Liver (tissue), 9 donors: ENCODE measurements around the gene SCN1B. TPM values are rescaled to one million over a fixed set of nuclear protein-coding genes. Genes with fewer than 3 reads are reported as not detected.

Experiments
- DNase-seq: peaks from one replicate; pipeline ENCODE4 v3.0.0-alpha.2; 2017; ENCODE audit warnings: low spot score
- H3K27ac ChIP-seq, 2 donors: one replicate each; pipeline ENCODE4 v1.7.0; 2013; ENCODE audit warnings: inconsistent platforms in 2 of 2, low read length in 2 of 2, control low read depth in 1 of 2, low read depth in 1 of 2, mild to moderate bottlenecking in 1 of 2
- H3K27me3 ChIP-seq, 4 donors: one replicate each; pipeline versions ENCODE4 v1.6.1 to v1.7.0; 2013; ENCODE audit warnings: low read length in 3 of 4, inconsistent platforms in 1 of 4, mild to moderate bottlenecking in 1 of 4, moderate library complexity in 1 of 4; ENCODE audit not compliant: control insufficient read depth in 4 of 4, insufficient read depth in 4 of 4
- H3K36me3 ChIP-seq, 4 donors: one replicate each; pipeline versions ENCODE4 v1.6.1 to v1.7.0; 2013; ENCODE audit warnings: low read length in 3 of 4, mild to moderate bottlenecking in 3 of 4, low read depth in 1 of 4, moderate library complexity in 1 of 4; ENCODE audit not compliant: control insufficient read depth in 4 of 4, insufficient read depth in 3 of 4
- H3K4me1 ChIP-seq, 4 donors: one replicate each; pipeline versions ENCODE4 v1.6.1 to v1.7.0; 2013; ENCODE audit warnings: low read length in 3 of 4, mild to moderate bottlenecking in 3 of 4, moderate library complexity in 1 of 4; ENCODE audit not compliant: control insufficient read depth in 4 of 4, insufficient read depth in 4 of 4
- H3K4me3 ChIP-seq, 3 donors: one replicate each; pipeline versions ENCODE4 v1.6.1 to v1.7.0; 2013; ENCODE audit warnings: low read length in 3 of 3, control low read depth in 1 of 3, low read depth in 1 of 3, mild to moderate bottlenecking in 1 of 3
- H3K9ac ChIP-seq, 2 donors: one replicate each; pipeline ENCODE4 v1.7.0; 2013; ENCODE audit warnings: low read length in 2 of 2, mild to moderate bottlenecking in 2 of 2, moderate library complexity in 2 of 2, control low read depth in 1 of 2, low read depth in 1 of 2
- H3K9me3 ChIP-seq, 4 donors: one replicate each; pipeline versions ENCODE4 v1.6.1 to v1.7.0; 2013; ENCODE audit warnings: low read length in 3 of 4; ENCODE audit not compliant: control insufficient read depth in 4 of 4
- FOXA1 ChIP-seq: IDR thresholded peaks from 2 replicates; pipeline ENCODE4 v1.6.1; 2016; ENCODE audit warnings: antibody characterized with exemption
- GABPA ChIP-seq, 2 donors: IDR thresholded peaks in 1 of 2; conservative IDR thresholded peaks in 1 of 2; 2 replicates each; pipeline ENCODE4 v1.6.1; 2016; ENCODE audit warnings: antibody characterized with exemption in 2 of 2, mild to moderate bottlenecking in 1 of 2, moderate library complexity in 1 of 2
- TAF1 ChIP-seq: conservative IDR thresholded peaks from 2 replicates; pipeline ENCODE4 v1.6.1; 2016; ENCODE audit warnings: antibody characterized with exemption, mild to moderate bottlenecking
- WGBS: extraction: QIAGEN DNeasy Blood & Tissue Kit; methylation state at CpG from one replicate; pipeline ENCODE4 v1.1.7; 2013; 5-methylcytosine and 5-hydroxymethylcytosine counted together
- polyA plus RNA-seq, 2 donors: library from polyadenylated mRNA; stranded (reverse) in 1 of 2; unstranded in 1 of 2; fragments of 200-250 nt in 1 of 2; fragments of >200 nt in 1 of 2; fragmentation: Nextera tagmentation in 1 of 2; extraction: Ambion mirVana in 1 of 2; gene quantifications; one replicate each; pipeline versions ENCODE4 v1.2.1 to v1.2.3, GENCODE V29; 2013 to 2015
- total RNA-seq, 2 donors: library from RNA; depleted of rRNA; stranded (reverse); fragments of >200 nt; gene quantifications; one replicate each; pipeline ENCODE4 v1.2.3, GENCODE V29; 2014
- TF ChIP-seq, protein P1 (sequence below): fragments of 150-350 bp; IDR thresholded peaks from 2 replicates; pipeline ENCODE4 v1.5.1; 2017; ENCODE audit warnings: improper control_type of control experiment, low read depth, low read length; ENCODE audit not compliant: missing input control
- TF ChIP-seq, protein P2 (sequence below): IDR thresholded peaks from 2 replicates; pipeline ENCODE4 v1.6.1; 2016; ENCODE audit warnings: antibody characterized with exemption
- TF ChIP-seq, protein P3 (sequence below): IDR thresholded peaks from 2 replicates; pipeline ENCODE4 v1.6.1; 2016; ENCODE audit warnings: antibody characterized with exemption, mild to moderate bottlenecking
- TF ChIP-seq, protein P4 (sequence below): IDR thresholded peaks from 2 replicates; pipeline ENCODE4 v1.6.1; 2016; ENCODE audit warnings: antibody characterized with exemption
- TF ChIP-seq, protein P5 (sequence below): IDR thresholded peaks from 2 replicates; pipeline ENCODE4 v1.6.1; 2016; ENCODE audit warnings: antibody characterized with exemption
- donor health status: healthy.
- donor health status: healthy.
- donor health status: healthy.
- donor health status: healthy.
- donor health status: healthy.

SCN1B gene
- total and polyA plus RNA-seq, 4 donors: 1.6 to 5.8 (median 3.4) TPM

DNA sequence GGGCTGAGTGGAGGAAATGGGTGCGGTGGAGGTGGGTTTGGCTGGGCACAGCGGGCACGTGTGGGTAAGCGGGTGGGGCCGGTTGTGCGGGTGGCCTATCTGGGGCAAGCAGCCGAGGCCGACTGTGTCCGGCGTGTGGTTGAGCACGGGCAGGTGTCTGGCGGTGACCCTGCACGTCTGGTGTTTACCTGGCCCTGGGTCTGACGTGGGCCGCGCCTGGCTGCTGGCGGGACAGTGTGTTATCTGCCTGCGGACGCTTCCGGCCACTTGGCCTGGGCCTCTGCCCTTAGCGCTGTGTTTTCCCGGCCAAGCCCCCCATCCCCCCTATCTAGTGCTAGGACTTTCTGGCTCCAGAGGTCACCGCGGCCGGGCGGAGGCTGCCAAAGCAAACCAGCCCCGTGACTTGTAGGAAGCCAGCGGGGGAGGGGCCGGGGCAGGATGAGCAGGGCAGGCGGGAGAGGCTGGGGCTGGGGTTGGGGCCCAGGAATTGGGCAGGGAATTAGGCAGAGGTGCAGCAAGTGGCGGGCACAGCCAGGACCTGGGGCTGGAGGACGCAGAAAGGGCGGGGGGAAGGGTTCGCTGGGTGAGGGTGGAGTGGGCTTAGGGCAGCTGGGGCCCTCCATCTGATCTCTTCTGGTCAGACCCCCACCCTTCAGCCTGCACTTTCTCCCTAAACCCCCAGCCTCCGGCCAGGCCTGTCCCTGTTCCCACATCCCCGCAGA lies 10.7 kb downstream of the SCN1B start (continued):
- TF ChIP-seq, protein P1, sequence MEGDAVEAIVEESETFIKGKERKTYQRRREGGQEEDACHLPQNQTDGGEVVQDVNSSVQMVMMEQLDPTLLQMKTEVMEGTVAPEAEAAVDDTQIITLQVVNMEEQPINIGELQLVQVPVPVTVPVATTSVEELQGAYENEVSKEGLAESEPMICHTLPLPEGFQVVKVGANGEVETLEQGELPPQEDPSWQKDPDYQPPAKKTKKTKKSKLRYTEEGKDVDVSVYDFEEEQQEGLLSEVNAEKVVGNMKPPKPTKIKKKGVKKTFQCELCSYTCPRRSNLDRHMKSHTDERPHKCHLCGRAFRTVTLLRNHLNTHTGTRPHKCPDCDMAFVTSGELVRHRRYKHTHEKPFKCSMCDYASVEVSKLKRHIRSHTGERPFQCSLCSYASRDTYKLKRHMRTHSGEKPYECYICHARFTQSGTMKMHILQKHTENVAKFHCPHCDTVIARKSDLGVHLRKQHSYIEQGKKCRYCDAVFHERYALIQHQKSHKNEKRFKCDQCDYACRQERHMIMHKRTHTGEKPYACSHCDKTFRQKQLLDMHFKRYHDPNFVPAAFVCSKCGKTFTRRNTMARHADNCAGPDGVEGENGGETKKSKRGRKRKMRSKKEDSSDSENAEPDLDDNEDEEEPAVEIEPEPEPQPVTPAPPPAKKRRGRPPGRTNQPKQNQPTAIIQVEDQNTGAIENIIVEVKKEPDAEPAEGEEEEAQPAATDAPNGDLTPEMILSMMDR: peak; percentile 3

DNA sequence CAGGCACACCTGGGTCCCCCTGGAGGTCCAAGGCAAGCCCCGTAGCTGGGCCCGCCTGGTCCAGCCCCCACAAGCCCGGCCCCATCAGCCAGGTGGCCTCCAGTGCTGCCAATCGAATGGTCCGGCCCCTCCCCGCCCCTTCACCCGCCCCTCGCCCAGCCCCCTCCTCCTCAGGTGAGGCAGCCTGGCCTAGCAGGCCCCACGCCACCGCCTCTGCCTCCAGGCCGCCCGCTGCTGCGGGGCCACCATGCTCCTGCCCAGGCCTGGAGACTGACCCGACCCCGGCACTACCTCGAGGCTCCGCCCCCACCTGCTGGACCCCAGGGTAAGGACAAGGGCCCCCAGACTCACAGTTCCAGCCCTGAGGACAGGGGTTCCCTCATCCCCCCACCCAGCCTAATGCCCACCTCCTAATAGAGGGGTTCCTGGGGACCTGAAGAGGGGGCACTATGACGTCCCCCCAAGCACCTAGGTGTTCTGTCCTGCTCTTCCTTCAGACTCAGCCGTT lies 11.3 kb downstream of the SCN1B start, which contains the start of gene HPN:
TSS of gene HPN (plus strand) at position 174 of the 508 bp plus-strand sequence. CDS start 786 bp downstream, outside the sequence.
- H3K36me3 ChIP-seq: peaks cover 0 to 2% (median 0%) of the 10 kb centered on the region in 4 donors
- 28% methylated on average over 19 of the region's 19 CpGs for WGBS
- peak; percentile 80 for DNase-seq
- H3K9ac ChIP-seq: peak within 1 kb of the TSS; percentile 94
- H3K27me3 ChIP-seq: no peaks in the 10 kb centered on the region
- peak within 1 kb of the TSS; percentile 93 to 98 for H3K27ac ChIP-seq
- no peak for TF ChIP-seq GABPA (IDR thresholded peaks at IDR 0.05 in 1 of 2, conservative IDR thresholded peaks at IDR 0.05 in 1 of 2)
- TF ChIP-seq, protein P2, sequence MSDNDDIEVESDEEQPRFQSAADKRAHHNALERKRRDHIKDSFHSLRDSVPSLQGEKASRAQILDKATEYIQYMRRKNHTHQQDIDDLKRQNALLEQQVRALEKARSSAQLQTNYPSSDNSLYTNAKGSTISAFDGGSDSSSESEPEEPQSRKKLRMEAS: no peak
- no peak for TF ChIP-seq TAF1
- TF ChIP-seq, protein P3, sequence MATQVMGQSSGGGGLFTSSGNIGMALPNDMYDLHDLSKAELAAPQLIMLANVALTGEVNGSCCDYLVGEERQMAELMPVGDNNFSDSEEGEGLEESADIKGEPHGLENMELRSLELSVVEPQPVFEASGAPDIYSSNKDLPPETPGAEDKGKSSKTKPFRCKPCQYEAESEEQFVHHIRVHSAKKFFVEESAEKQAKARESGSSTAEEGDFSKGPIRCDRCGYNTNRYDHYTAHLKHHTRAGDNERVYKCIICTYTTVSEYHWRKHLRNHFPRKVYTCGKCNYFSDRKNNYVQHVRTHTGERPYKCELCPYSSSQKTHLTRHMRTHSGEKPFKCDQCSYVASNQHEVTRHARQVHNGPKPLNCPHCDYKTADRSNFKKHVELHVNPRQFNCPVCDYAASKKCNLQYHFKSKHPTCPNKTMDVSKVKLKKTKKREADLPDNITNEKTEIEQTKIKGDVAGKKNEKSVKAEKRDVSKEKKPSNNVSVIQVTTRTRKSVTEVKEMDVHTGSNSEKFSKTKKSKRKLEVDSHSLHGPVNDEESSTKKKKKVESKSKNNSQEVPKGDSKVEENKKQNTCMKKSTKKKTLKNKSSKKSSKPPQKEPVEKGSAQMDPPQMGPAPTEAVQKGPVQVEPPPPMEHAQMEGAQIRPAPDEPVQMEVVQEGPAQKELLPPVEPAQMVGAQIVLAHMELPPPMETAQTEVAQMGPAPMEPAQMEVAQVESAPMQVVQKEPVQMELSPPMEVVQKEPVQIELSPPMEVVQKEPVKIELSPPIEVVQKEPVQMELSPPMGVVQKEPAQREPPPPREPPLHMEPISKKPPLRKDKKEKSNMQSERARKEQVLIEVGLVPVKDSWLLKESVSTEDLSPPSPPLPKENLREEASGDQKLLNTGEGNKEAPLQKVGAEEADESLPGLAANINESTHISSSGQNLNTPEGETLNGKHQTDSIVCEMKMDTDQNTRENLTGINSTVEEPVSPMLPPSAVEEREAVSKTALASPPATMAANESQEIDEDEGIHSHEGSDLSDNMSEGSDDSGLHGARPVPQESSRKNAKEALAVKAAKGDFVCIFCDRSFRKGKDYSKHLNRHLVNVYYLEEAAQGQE: peak; percentile 1
- TF ChIP-seq, protein P1: no peak
- TF ChIP-seq FOXA1: no peak
- TF ChIP-seq, protein P4, sequence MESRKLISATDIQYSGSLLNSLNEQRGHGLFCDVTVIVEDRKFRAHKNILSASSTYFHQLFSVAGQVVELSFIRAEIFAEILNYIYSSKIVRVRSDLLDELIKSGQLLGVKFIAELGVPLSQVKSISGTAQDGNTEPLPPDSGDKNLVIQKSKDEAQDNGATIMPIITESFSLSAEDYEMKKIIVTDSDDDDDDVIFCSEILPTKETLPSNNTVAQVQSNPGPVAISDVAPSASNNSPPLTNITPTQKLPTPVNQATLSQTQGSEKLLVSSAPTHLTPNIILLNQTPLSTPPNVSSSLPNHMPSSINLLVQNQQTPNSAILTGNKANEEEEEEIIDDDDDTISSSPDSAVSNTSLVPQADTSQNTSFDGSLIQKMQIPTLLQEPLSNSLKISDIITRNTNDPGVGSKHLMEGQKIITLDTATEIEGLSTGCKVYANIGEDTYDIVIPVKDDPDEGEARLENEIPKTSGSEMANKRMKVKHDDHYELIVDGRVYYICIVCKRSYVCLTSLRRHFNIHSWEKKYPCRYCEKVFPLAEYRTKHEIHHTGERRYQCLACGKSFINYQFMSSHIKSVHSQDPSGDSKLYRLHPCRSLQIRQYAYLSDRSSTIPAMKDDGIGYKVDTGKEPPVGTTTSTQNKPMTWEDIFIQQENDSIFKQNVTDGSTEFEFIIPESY: no peak
- TF ChIP-seq, protein P5, sequence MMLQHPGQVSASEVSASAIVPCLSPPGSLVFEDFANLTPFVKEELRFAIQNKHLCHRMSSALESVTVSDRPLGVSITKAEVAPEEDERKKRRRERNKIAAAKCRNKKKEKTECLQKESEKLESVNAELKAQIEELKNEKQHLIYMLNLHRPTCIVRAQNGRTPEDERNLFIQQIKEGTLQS: no peak
- H3K9me3 ChIP-seq: no peaks in the 10 kb centered on the region
- peaks cover 25 to 78% (median 38%) of the 10 kb centered on the region in 4 donors for H3K4me1 ChIP-seq
- peak within 1 kb of the TSS; percentile 76 to 93 (median 78) for H3K4me3 ChIP-seq
